Activated T-cell treated with anti-CD3 and anti-CD28 coated beads for 48 hours (primary cell): Measurements from ENCODE around the gene MLKL.

Source experiments
- DNase-seq: peaks from one replicate; pipeline ENCODE4 v3.0.0-alpha.2; 2020; ENCODE audit warnings: low read depth

The MLKL gene

GRCh38 chr16:74650966-74651567, 49.6 kb downstream of the MLKL start:
- DNase-seq, result no peak

DNA sequence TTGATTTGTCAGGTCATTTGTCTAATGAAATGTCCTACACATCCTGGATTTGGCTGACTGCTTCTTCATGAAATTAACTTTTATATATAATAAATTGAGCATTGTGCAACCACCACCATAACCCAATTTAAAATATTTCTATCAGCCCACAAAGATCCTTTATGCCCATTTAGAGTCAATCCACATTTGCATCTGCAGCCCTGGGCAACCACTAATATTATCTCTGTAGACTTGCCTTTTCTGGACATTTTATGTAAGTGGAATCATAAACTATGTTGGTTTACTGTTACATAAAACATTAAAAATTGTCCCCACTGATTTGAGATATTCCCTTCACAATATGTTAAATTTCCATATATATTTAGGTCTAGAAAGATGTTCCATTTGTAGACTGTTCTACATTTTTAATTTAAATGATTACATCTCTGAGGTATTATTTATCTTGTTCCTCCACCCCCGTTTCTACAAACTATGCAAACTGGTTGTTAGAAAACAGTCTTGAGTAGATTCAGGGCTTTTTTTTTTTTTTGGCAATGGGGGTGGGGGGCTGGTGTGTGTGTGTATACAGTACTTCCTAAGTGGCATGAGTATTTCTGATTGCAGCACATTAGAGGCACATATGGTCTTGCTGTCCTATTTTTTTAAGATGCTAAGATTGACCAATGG, 50.7 kb downstream of the MLKL start:
- no peak for DNase-seq

GRCh38 chr16:74641969-74642368, 58.7 kb downstream of the MLKL start:
- no peak for DNase-seq

DNA sequence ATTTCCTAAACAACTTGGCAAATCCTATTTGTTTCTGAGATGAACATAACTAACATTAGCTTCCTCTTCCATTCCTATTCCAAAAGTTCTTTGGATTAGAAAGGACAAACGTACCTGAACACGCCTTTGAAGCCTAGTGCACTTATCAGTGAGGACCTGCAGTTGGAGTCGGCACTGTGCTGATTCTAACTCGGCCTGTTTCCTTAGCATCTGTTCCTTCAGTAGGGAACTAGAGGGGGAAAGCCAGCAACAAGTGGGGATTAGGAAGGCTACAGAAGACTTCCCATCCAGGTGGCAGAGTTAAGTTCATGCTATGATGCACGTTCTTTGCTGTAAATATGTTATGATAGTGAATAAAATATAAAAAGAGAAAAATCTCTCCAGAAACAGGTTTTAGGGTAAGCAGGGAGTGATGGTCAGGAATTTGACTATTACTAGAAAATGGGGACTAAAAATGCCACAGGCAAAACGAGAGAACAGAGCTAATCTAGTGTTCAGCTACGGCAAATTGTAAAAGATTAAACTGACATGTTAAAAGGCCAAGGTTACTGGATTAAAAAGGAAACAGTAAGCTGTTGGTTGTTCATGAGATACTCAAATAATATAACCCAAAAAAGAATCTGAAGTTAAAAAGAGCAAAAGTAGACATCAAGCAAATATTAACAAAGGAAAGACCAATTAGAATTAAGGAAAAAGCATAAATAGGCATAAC, 62.8 kb downstream of the MLKL start:
- DNase-seq, result no peak

DNA sequence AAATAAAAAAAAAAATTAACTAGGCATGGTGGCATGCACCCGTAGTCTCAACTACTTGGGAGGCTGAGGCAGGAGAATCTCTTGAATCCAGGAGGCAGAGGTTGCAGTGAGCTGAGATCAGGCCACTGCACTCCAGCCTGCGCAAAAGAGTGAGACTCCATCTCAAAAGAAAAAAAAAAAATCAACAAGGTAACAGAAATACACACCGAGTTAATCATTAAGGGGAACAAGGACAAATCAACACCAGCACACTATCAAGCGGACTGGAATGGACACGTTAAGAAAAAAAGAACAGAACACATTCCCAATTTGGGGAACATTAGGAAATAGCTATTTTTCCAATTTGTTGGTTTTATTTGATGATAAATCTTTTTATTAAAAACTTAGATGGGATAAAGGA, 65.4 kb downstream of the MLKL start:
- no peak for DNase-seq

- no peak for DNase-seq
Measured at GRCh38 chr16:74633686-74634085, 67.0 kb downstream of the MLKL start.

GRCh38 chr16:74627506-74628220, 73.0 kb downstream of the MLKL start:
- no peak for DNase-seq

GRCh38 chr16:74626741-74627416, 73.8 kb downstream of the MLKL start:
- DNase-seq, result no peak

DNA sequence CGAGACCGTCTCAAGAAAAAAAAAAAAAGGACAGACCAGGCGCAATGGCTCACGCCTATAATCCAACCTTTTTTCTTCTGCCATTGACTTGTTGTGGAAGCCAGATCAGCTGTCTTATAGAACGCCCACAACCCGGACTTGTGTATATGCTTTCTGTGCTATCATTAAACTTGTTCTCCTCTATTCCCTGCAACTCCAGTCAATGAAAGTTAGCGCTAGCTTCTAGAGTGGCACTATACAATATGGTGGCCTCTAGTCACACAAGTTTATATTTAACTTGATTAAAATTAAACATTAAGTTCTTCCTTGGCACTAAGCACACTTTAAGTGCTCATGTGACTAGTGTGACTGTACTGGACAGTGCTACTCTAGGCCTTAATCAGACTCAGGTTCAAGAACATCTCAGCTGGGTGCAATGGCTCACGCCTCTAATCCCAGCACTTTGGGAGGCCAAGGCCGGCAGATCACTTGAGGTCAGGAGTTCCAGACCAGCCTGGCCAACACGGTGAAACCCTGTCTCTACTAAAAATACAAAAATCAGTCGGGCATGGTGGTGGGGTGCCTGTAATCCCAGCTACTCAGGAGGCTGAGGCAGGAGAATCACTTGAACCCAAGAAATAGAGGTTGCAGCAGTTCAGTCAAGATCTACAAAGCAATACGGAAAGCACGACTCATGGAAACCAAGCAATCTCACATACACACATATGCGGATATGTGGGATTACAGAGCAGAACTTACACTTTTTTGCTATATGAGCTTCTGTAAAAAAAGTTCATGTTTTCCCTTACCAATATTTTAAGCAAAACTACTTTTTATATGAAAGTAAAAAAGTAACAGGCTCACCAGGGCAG, 74.9 kb downstream of the MLKL start:
- DNase-seq, result no peak

- no peak for DNase-seq
Measured at GRCh38 chr16:74623839-74624235, 76.8 kb downstream of the MLKL start.

- DNase-seq, result no peak
Measured at GRCh38 chr16:74623214-74623838, 77.3 kb downstream of the MLKL start.

DNA sequence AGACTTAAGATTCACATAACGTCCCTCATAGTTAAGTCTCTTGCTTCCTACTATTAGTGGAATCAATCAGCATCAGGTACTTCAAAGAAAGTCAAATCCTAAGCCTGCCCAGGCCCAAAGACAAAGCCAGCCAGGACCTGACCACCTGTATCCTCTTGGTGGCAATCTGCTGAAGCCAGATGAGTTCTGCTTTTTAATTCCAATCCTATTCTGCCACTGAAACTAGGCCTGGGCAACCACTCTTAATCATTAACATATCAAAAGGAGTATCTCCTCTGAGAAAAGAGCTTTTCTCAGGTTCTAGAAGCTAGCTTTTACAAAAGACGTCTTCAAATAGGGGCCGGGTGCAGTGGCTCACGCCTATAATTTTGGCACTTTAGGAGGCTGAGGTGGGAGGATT, 78.7 kb downstream of the MLKL start:
- DNase-seq, result no peak
